CD4-positive, CD25-positive, alpha-beta regulatory T cell (primary cell): ENCODE results near the gene HBP1. TPM values are rescaled to one million over a fixed set of nuclear protein-coding genes. Genes with fewer than 3 reads are reported as not detected.

ENCODE experiments used
- ATAC-seq, 2 donors: fragments of 150-1000 bp; cut with Tn5 transposase; one replicate each; pipeline ENCODE4 v1.10.0; 2021; ENCODE audit warnings: low read depth in 2 of 2, moderate number of reproducible peaks in 2 of 2, moderate library complexity in 1 of 2
- DNase-seq, 3 donors: peaks; one replicate each; pipeline versions ENCODE4 v3.0.0 to v3.0.0-alpha.2; 2012 to 2022; ENCODE audit warnings: mixed read lengths in 1 of 3
- H3K27ac ChIP-seq: one replicate; pipeline ENCODE4 v1.7.0; 2013; ENCODE audit warnings: mild to moderate bottlenecking, low read length; ENCODE audit not compliant: insufficient read depth, poor library complexity, severe bottlenecking
- H3K27me3 ChIP-seq: one replicate; pipeline ENCODE4 v1.7.0; 2013; ENCODE audit warnings: low read length; ENCODE audit not compliant: control insufficient read depth, insufficient read depth
- H3K36me3 ChIP-seq: one replicate; pipeline ENCODE4 v1.7.0; 2013; ENCODE audit warnings: mild to moderate bottlenecking, low read length, moderate library complexity; ENCODE audit not compliant: control insufficient read depth, insufficient read depth
- H3K4me1 ChIP-seq: 2 replicates; pipeline ENCODE4 v1.7.0; 2013; ENCODE audit warnings: mild to moderate bottlenecking, low read length; ENCODE audit not compliant: insufficient read depth, control insufficient read depth, poor library complexity, severe bottlenecking
- H3K4me3 ChIP-seq: one replicate; pipeline ENCODE4 v1.7.0; 2013; ENCODE audit warnings: low read depth, mild to moderate bottlenecking, low read length, moderate library complexity
- H3K9me3 ChIP-seq, 2 experiments: 1 replicate in 1 of 2; 2 replicates in 1 of 2; pipeline ENCODE4 v1.7.0; 2013; ENCODE audit warnings: low read length in 2 of 2, mild to moderate bottlenecking in 1 of 2, moderate library complexity in 1 of 2; ENCODE audit not compliant: control insufficient read depth in 2 of 2
- H3K27ac Mint-ChIP-seq, 3 donors: one replicate each; pipeline ENCODE4 v1.8.0; 2020 to 2022; ENCODE audit warnings: mild to moderate bottlenecking in 3 of 3, mixed read lengths in 3 of 3, moderate library complexity in 2 of 3
- H3K27me3 Mint-ChIP-seq: one replicate; pipeline ENCODE4 v1.8.0; 2022; ENCODE audit warnings: mild to moderate bottlenecking, mixed read lengths
- H3K36me3 Mint-ChIP-seq: one replicate; pipeline ENCODE4 v1.8.0; 2020; ENCODE audit warnings: mixed read lengths
- H3K4me1 Mint-ChIP-seq, 4 donors: one replicate each; pipeline ENCODE4 v1.8.0; 2020 to 2022; ENCODE audit warnings: mixed read lengths in 4 of 4, mild to moderate bottlenecking in 1 of 4
- H3K4me3 Mint-ChIP-seq, 4 donors: one replicate each; pipeline ENCODE4 v1.8.0; 2020 to 2022; ENCODE audit warnings: mild to moderate bottlenecking in 4 of 4, mixed read lengths in 4 of 4, moderate library complexity in 3 of 4
- H3K9me3 Mint-ChIP-seq, 7 donors: one replicate each; pipeline ENCODE4 v1.8.0; 2020 to 2022; ENCODE audit warnings: mixed read lengths in 7 of 7, mild to moderate bottlenecking in 3 of 7, moderate library complexity in 2 of 7
- polyA plus RNA-seq, 4 donors: library from polyadenylated mRNA; unstranded; fragments of 300-500 nt; fragmentation: Illumina TruSeq; gene quantifications; one replicate each; pipeline ENCODE4 v1.2.3, GENCODE V29; 2021
- total RNA-seq: library from RNA; stranded (reverse); gene quantifications from one replicate; pipeline ENCODE4 v1.2.3, GENCODE V29; 2022

Gene HBP1, protein sequence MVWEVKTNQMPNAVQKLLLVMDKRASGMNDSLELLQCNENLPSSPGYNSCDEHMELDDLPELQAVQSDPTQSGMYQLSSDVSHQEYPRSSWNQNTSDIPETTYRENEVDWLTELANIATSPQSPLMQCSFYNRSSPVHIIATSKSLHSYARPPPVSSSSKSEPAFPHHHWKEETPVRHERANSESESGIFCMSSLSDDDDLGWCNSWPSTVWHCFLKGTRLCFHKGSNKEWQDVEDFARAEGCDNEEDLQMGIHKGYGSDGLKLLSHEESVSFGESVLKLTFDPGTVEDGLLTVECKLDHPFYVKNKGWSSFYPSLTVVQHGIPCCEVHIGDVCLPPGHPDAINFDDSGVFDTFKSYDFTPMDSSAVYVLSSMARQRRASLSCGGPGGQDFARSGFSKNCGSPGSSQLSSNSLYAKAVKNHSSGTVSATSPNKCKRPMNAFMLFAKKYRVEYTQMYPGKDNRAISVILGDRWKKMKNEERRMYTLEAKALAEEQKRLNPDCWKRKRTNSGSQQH
- total RNA-seq, result 249 TPM
- polyA plus RNA-seq, result 10 to 100 TPM; 67.8 to 98.6 (median 87.7) TPM

- H3K9me3 ChIP-seq, result no peaks in the 10 kb centered on the region
- ATAC-seq, result peak; percentile 86 to 90
- DNase-seq, result peak; percentile 98 to 100 (median 99)
- peaks cover 6% of the 10 kb centered on the region for H3K27me3 ChIP-seq
- H3K27ac ChIP-seq, result peak within 1 kb of the TSS; percentile 99
- Mint-ChIP-seq H3K27me3 (no peaks in the 10 kb centered on the region), H3K27ac (peak within 1 kb of the TSS; percentile 99 to 100 (median 100)), H3K4me1 (peaks cover 9 to 51% (median 32%) of the 10 kb centered on the region in 4 donors), H3K36me3 (peaks cover 3% of the 10 kb centered on the region), H3K9me3 (no peaks in the 10 kb centered on the region), H3K4me3 (peak within 1 kb of the TSS; percentile 89 to 98 (median 96))
- H3K4me1 ChIP-seq, result peaks cover 45% of the 10 kb centered on the region
- H3K4me3 ChIP-seq, result peak within 1 kb of the TSS; percentile 94
- H3K36me3 ChIP-seq, result no peaks in the 10 kb centered on the region
These were observed at the start of gene HBP1 for GRCh38 chr7:107168233-107169119. Gene HBP1 (plus strand): TSS chr7:107169003. CDS start chr7:107179894, 10,891 bp downstream.

DNA sequence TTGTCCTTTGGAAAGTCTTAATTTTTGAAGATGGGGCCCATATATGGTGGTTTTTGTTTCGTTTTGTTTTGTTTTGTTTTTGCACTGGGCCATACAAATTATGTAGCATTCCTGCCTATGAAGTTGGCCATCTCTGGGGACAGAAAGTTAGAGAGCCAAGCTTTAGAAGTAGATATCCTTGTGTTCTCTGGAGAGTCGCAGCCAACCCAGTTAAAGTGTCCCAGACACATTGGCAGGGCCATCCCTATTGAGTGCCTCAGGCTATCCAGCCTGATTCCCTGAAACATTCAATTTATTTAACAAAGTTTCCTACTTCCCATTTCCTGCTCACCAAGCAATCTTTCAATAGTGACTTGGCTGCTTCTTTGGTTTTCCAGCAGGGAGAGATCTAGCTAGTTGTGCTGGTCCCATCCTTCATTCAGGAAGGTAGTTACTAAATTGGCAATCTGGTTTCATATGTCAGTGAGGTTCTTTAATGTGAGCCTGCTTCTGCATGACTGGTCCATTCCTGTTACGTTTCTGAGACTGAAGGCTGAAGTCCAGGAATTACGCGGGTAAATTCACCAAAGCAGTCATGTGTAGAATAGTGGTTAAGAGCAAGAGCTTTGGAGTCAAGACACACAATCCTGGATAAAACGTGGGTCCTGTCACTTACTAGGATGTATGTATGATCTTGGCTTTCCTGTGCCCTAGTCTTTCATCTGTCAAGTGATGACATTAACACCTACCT, 49.3 kb upstream of the HBP1 start:
- H3K9me3 Mint-ChIP-seq, result no peaks in the 10 kb centered on the region
- no peaks in the 10 kb centered on the region for H3K36me3 Mint-ChIP-seq
- H3K4me1 Mint-ChIP-seq, result peaks cover 0 to 5% (median 0%) of the 10 kb centered on the region in 4 donors

DNA sequence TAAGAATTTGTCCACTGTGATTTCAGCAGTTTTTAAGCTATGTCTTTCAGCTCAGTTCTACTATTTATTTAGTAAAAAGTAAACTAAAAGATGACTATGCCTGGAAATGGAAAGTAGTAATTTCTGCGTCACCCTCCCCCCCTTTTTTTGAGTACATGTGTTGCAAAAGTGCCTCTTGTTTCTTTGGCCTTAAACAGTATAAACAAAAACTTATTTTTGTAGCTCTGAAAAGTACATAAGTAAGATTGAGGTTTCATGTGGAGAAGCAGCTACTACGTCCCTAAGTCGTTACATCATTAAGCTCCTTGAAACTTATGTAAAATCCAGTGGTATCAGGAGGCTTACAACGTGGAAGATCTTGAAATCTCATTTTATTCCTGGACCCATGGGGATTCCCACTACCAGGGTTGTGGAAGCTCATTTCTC, 46.3 kb upstream of the HBP1 start:
- Mint-ChIP-seq H3K4me1 (peaks cover 6 to 26% (median 18%) of the 10 kb centered on the region in 4 donors), H3K36me3 (no peaks in the 10 kb centered on the region), H3K27me3 (peaks cover 7% of the 10 kb centered on the region), H3K4me3 (no peak overlapping the region), H3K9me3 (no peaks in the 10 kb centered on the region), H3K27ac (no peak overlapping the region)
- Histone ChIP-seq H3K36me3 (no peaks in the 10 kb centered on the region), H3K9me3 (no peaks in the 10 kb centered on the region), H3K27me3 (no peaks in the 10 kb centered on the region), H3K4me3 (no peak overlapping the region), H3K4me1 (peaks cover 10% of the 10 kb centered on the region), H3K27ac (no peak overlapping the region)
- ATAC-seq (no peak), DNase-seq (no peak)

More for the DNA sequence above, 49.3 kb upstream of the HBP1 start:
- DNase-seq (no peak), ATAC-seq (no peak)
- H3K27me3 ChIP-seq, result no peaks in the 10 kb centered on the region
- Mint-ChIP-seq H3K27ac (no peak overlapping the region), H3K27me3 (peaks cover 7% of the 10 kb centered on the region), H3K4me3 (no peak overlapping the region)
- H3K4me3 ChIP-seq, result no peak overlapping the region
- H3K36me3 ChIP-seq, result no peaks in the 10 kb centered on the region
- no peaks in the 10 kb centered on the region for H3K4me1 ChIP-seq
- no peaks in the 10 kb centered on the region for H3K9me3 ChIP-seq
- H3K27ac ChIP-seq, result no peak overlapping the region

- no peak for DNase-seq
- H3K4me1 Mint-ChIP-seq, result peaks cover 6 to 26% (median 19%) of the 10 kb centered on the region in 4 donors
- Histone ChIP-seq H3K9me3 (no peaks in the 10 kb centered on the region), H3K27ac (no peak overlapping the region), H3K36me3 (no peaks in the 10 kb centered on the region), H3K4me1 (peaks cover 10% of the 10 kb centered on the region), H3K27me3 (no peaks in the 10 kb centered on the region), H3K4me3 (no peak overlapping the region)
- no peaks in the 10 kb centered on the region for H3K9me3 Mint-ChIP-seq
- no peak overlapping the region for H3K4me3 Mint-ChIP-seq
- ATAC-seq, result no peak
- H3K36me3 Mint-ChIP-seq, result no peaks in the 10 kb centered on the region
- H3K27ac Mint-ChIP-seq, result no peak overlapping the region
- H3K27me3 Mint-ChIP-seq, result peaks cover 7% of the 10 kb centered on the region
These were observed 45.4 kb upstream of the HBP1 start for GRCh38 chr7:107123392-107123791.

GRCh38 chr7:107125475-107125874, 43.3 kb upstream of the HBP1 start:
- ATAC-seq, result no peak

GRCh38 chr7:107128217-107128616, 40.6 kb upstream of the HBP1 start:
- H3K9me3 ChIP-seq, result no peaks in the 10 kb centered on the region
- DNase-seq (no peak), ATAC-seq (no peak)
- H3K4me3 ChIP-seq, result no peak overlapping the region
- Mint-ChIP-seq H3K9me3 (no peaks in the 10 kb centered on the region), H3K36me3 (no peaks in the 10 kb centered on the region), H3K4me1 (peaks cover 6 to 26% (median 19%) of the 10 kb centered on the region in 4 donors), H3K27ac (peak overlapping the region in 1 of 3 donors; percentile 89), H3K27me3 (no peaks in the 10 kb centered on the region), H3K4me3 (no peak overlapping the region)
- no peak overlapping the region for H3K27ac ChIP-seq
- H3K4me1 ChIP-seq, result peaks cover 10% of the 10 kb centered on the region
- peaks cover 4% of the 10 kb centered on the region for H3K27me3 ChIP-seq
- H3K36me3 ChIP-seq, result no peaks in the 10 kb centered on the region

More at GRCh38 chr7:107125475-107125874, 43.3 kb upstream of the HBP1 start:
- Histone ChIP-seq H3K36me3 (no peaks in the 10 kb centered on the region), H3K4me3 (no peak overlapping the region), H3K27me3 (no peaks in the 10 kb centered on the region), H3K4me1 (peaks cover 10% of the 10 kb centered on the region), H3K27ac (peak overlapping the region; percentile 62), H3K9me3 (no peaks in the 10 kb centered on the region)
- Mint-ChIP-seq H3K9me3 (no peaks in the 10 kb centered on the region), H3K27me3 (no peaks in the 10 kb centered on the region), H3K36me3 (no peaks in the 10 kb centered on the region), H3K4me3 (peak overlapping the region; percentile 60 to 91 (median 85)), H3K27ac (peak overlapping the region; percentile 54 to 89 (median 88)), H3K4me1 (peaks cover 6 to 26% (median 19%) of the 10 kb centered on the region in 4 donors)
- DNase-seq, result no peak

DNA sequence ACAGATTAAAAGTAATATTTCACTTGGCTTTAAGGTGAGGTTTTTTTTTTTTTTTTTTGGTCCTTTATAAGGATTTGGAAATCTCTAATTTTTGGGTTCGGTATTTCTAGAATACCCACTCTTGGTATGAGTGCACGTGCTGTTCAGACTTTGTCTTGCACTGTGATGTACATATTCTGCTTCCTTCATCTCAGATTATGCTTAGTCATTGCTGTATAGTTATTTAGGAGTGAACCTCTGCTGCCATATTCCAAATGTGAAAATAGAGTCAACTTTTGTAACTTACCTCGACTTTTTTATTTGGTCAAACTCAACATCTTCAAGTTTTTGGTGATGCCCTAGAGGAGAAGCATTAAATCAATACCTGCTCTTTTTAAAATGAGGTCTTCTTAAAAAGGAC, 40.1 kb upstream of the HBP1 start:
- no peaks in the 10 kb centered on the region for H3K27me3 Mint-ChIP-seq
- H3K27ac Mint-ChIP-seq, result no peak overlapping the region
- H3K9me3 Mint-ChIP-seq, result no peaks in the 10 kb centered on the region
- Histone ChIP-seq H3K36me3 (no peaks in the 10 kb centered on the region), H3K27me3 (peaks cover 4% of the 10 kb centered on the region), H3K27ac (no peak overlapping the region), H3K4me1 (peaks cover 10% of the 10 kb centered on the region), H3K9me3 (no peaks in the 10 kb centered on the region), H3K4me3 (no peak overlapping the region)
- DNase-seq, result no peak
- H3K4me3 Mint-ChIP-seq, result no peak overlapping the region
- ATAC-seq, result no peak
- no peaks in the 10 kb centered on the region for H3K36me3 Mint-ChIP-seq
- peaks cover 6 to 26% (median 19%) of the 10 kb centered on the region in 4 donors for H3K4me1 Mint-ChIP-seq
